Measurements from ENCODE around the gene VPS45. TPM values are rescaled to one million over a fixed set of nuclear protein-coding genes. Genes with fewer than 3 reads are reported as not detected.

The VPS45 gene
- total and polyA plus RNA-seq, 2 of the 13 experiments (the other 11 are each of a cell fraction or from before 2014, with no cell fraction given), result 15.2 to 25.2 TPM

GRCh38 chr1:150182247-150182646 lies 114.7 kb downstream of the VPS45 start:
- no peak overlapping the region for H2AFZ ChIP-seq (ENCODE audit: low read length)
- peaks cover 34% of the 10 kb centered on the region for H3K4me1 ChIP-seq (ENCODE audit: insufficient read depth, low read length)
- no peak overlapping the region for H3K4me2 ChIP-seq (ENCODE audit: low read depth, low read length)
- no peak overlapping the region for H3K27ac ChIP-seq (ENCODE audit: extremely low read length, insufficient read depth, low read length)
- H3K9me3 ChIP-seq (ENCODE audit: low read length), result no peaks in the 10 kb centered on the region
- H3K36me3 ChIP-seq (replicated peaks in 1 of 2; ENCODE audit: control insufficient read depth in 1 of 2, insufficient read depth in 2 of 2, low read length in 2 of 2), result no peaks in the 10 kb centered on the region
- 0 out of 5 replicates have a peak, but pooled peaks cover 0 to 5% of the 10 kb centered on the region in 2 experiments for H3K27me3 ChIP-seq (ENCODE audit: control insufficient read depth in 1 of 2, insufficient read depth in 2 of 2, low read length in 2 of 2)
- intact Hi-C loops (cut with micrococcal nuclease; ENCODE audit: unreplicated experiment), result no loop called here
- FAIRE-seq (no peak), ATAC-seq (no peak), DNase-seq (ENCODE audit: low spot score) (no peak)
- H3K4me3 ChIP-seq (replicated peaks in 1 of 3; ENCODE audit: insufficient read depth in 1 of 3, low read depth in 2 of 3, low read length in 3 of 3), result no peak overlapping the region
- H4K20me1 ChIP-seq (ENCODE audit: insufficient read depth, low read length), result no peaks in the 10 kb centered on the region
- 54% methylated on average over 11 of the region's 11 CpGs for WGBS (ENCODE audit: low lambda C conversion rate)
- H3K79me2 ChIP-seq (ENCODE audit: insufficient read depth, low read length), result no peaks in the 10 kb centered on the region
- no TSS peak for BruUV-seq (replicated peaks)
- CTCF ChIA-PET (ENCODE audit: low intra/inter-chr PET ratio, low total read pairs), result no interaction called here
- in situ Hi-C loops (cut with HindIII; ENCODE audit: extremely low pct_ligation_motif_present, low pct_unique_long_range_greater_than_20kb), result no loop called here
- POLR2A ChIA-PET, result no interaction called here
- no peak overlapping the region for H3K9ac ChIP-seq (ENCODE audit: insufficient read depth, low read depth, low read length)
- TF ChIP-seq YEATS2 (CRISPR knock-in tag; IDR thresholded peaks at IDR 0.05; ENCODE audit: borderline replicate concordance) (no peak), E2F2 (CRISPR knock-in tag; IDR thresholded peaks at IDR 0.05; ENCODE audit: borderline replicate concordance) (no peak), ESRRA (CRISPR knock-in tag; IDR thresholded peaks at IDR 0.05; ENCODE audit: low read depth) (no peak), ATF7 (IDR thresholded peaks at IDR 0.05) (no peak), ATF7 (CRISPR knock-in tag; IDR thresholded peaks at IDR 0.05) (no peak), RFX5 (IDR thresholded peaks at IDR 0.05; ENCODE audit: low read depth, low read length) (no peak), RNF2 (conservative IDR thresholded peaks at IDR 0.05; ENCODE audit: low read depth) (no peak), ZSCAN22 (CRISPR knock-in tag; IDR thresholded peaks at IDR 0.05) (no peak), ZNF431 (CRISPR knock-in tag; IDR thresholded peaks at IDR 0.05; ENCODE audit: borderline replicate concordance, low read depth) (no peak), BRD4 (CRISPR knock-in tag; IDR thresholded peaks at IDR 0.05) (no peak), ZBTB44 (CRISPR knock-in tag; IDR thresholded peaks at IDR 0.05) (no peak), TEAD3 (CRISPR knock-in tag; optimal IDR thresholded peaks at IDR 0.05; ENCODE audit: borderline replicate concordance) (no peak), NAIF1 (CRISPR knock-in tag; IDR thresholded peaks at IDR 0.05; ENCODE audit: borderline replicate concordance) (no peak), DRAP1 (CRISPR knock-in tag; IDR thresholded peaks at IDR 0.05) (no peak), REPIN1 (CRISPR knock-in tag; IDR thresholded peaks at IDR 0.05; ENCODE audit: borderline replicate concordance, low read depth) (no peak), THYN1 (CRISPR knock-in tag; IDR thresholded peaks at IDR 0.05; ENCODE audit: borderline replicate concordance, low read depth) (no peak), CREB1 (IDR thresholded peaks at IDR 0.05) (no peak), CREB1 (CRISPR knock-in tag; IDR thresholded peaks at IDR 0.05) (no peak), MYPOP (CRISPR knock-in tag; IDR thresholded peaks at IDR 0.05) (no peak)

Data from HepG2 (cell line).